ENCODE results near the gene CYB561D1. TPM values are rescaled to one million over a fixed set of nuclear protein-coding genes. Genes with fewer than 3 reads are reported as not detected.

Gene CYB561D1
- total and polyA plus RNA-seq, 2 donors (not counting 3 experiments of a cell fraction or from before 2014, with no cell fraction given): 7.2 to 7.3 TPM

DNA sequence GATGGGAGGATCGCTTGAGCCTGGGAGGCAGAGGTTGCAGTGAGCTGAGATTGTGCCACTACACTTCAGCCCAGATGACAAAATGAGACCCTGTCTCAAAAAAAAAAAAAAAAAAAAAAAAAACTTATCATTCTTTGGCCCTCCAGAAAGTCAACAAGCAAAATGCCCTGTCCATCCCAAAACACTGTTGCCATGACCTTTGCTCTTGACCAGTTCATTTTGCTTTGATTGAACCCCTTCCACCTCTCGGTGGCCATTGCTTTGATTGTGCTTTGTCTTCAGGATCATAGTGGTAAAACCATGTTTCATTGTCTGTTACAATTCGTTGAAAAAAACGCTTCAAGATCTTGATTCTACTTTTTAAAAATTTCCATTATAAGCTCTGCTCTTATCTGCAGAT, 36.1 kb upstream of the CYB561D1 start:
- Histone ChIP-seq H3K4me1 (ENCODE audit: control insufficient read depth, extremely low read depth, insufficient read depth, low read length) (no peaks in the 10 kb centered on the region), H3K4me3 (replicated peaks in 1 of 3; ENCODE audit: insufficient read depth in 1 of 3, low read depth in 1 of 3, low read length in 3 of 3) (no peak overlapping the region), H3K36me3 (ENCODE audit: control insufficient read depth in 2 of 2, extremely low read depth in 1 of 2, insufficient read depth in 2 of 2, low read length in 2 of 2) (no peaks in the 10 kb centered on the region), H2AFZ (ENCODE audit: low read depth, low read length) (no peak overlapping the region), H3K9ac (replicated peaks; ENCODE audit: extremely low read depth, insufficient read depth, low read length) (no peak overlapping the region), H3K4me2 (ENCODE audit: insufficient read depth, low read length) (no peak overlapping the region), H3K9me1 (replicated peaks; ENCODE audit: control insufficient read depth, extremely low read depth, insufficient read depth, low read length) (no peaks in the 10 kb centered on the region), H3K27ac (ENCODE audit: insufficient read depth, low read depth, low read length) (no peak overlapping the region), H3K9me3 (replicated peaks; ENCODE audit: control insufficient read depth, insufficient read depth, low read length) (no peaks in the 10 kb centered on the region), H3K79me2 (ENCODE audit: control insufficient read depth, insufficient read depth, low read length) (no peaks in the 10 kb centered on the region), H4K20me1 (replicated peaks; ENCODE audit: control insufficient read depth, extremely low read depth, insufficient read depth, low read length) (no peaks in the 10 kb centered on the region), H3K27me3 (ENCODE audit: control insufficient read depth in 2 of 2, insufficient read depth in 2 of 2, low read length in 2 of 2) (peaks cover 7 to 9% of the 10 kb centered on the region in 2 experiments)
- dilution Hi-C loops (cut with MboI; ENCODE audit: extremely low pct_ligation_motif_present, low sequenced_read_pairs) (no loop called here), intact Hi-C loops (cut with micrococcal nuclease) (no loop called here)
- CTCF ChIA-PET: interaction anchor here (1.0 kb wide), 1 partner anchor 11 kb away, joined by 3 read pairs; no protein-coding TSS in a partner anchor
- no peak for FAIRE-seq
- POLR2A ChIA-PET: no interaction called here
- DNase-seq (ENCODE audit: low read depth, low spot score): no peak
- no TSS peak for BruUV-seq (replicated peaks)
- no peak for TF ChIP-seq FOS (IDR thresholded peaks at IDR 0.05; ENCODE audit: borderline replicate concordance, insufficient read depth, low read length)
- no peak for TF ChIP-seq POLR2AphosphoS5 (IDR thresholded peaks at IDR 0.05; ENCODE audit: insufficient read depth, low read depth, low read length)
- TF ChIP-seq GATA2 (IDR thresholded peaks at IDR 0.05; ENCODE audit: insufficient read depth, insufficient read length, low read depth, low read length): no peak
- TF ChIP-seq POLR2A (IDR thresholded peaks at IDR 0.05; ENCODE audit: low read depth, low read length): no peak
- TF ChIP-seq JUN (IDR thresholded peaks at IDR 0.05; ENCODE audit: borderline replicate concordance, insufficient read depth, insufficient read length, low read depth): no peak
- TF ChIP-seq, protein P1, sequence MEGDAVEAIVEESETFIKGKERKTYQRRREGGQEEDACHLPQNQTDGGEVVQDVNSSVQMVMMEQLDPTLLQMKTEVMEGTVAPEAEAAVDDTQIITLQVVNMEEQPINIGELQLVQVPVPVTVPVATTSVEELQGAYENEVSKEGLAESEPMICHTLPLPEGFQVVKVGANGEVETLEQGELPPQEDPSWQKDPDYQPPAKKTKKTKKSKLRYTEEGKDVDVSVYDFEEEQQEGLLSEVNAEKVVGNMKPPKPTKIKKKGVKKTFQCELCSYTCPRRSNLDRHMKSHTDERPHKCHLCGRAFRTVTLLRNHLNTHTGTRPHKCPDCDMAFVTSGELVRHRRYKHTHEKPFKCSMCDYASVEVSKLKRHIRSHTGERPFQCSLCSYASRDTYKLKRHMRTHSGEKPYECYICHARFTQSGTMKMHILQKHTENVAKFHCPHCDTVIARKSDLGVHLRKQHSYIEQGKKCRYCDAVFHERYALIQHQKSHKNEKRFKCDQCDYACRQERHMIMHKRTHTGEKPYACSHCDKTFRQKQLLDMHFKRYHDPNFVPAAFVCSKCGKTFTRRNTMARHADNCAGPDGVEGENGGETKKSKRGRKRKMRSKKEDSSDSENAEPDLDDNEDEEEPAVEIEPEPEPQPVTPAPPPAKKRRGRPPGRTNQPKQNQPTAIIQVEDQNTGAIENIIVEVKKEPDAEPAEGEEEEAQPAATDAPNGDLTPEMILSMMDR (IDR thresholded peaks at IDR 0.05; ENCODE audit: extremely low read depth in 1 of 2, insufficient read depth in 1 of 2, low read depth in 1 of 2, low read length in 2 of 2): no peak
- no peak for TF ChIP-seq MYC (IDR thresholded peaks at IDR 0.05; ENCODE audit: low read depth, low read length)
- no peak for TF ChIP-seq EZH2 (IDR thresholded peaks at IDR 0.05; ENCODE audit: borderline replicate concordance, low read depth, low read length, severe bottlenecking)
- no peak for TF ChIP-seq MAX (IDR thresholded peaks at IDR 0.05; ENCODE audit: insufficient read depth, insufficient read length)

Measured in endothelial cell of umbilical vein (primary cell).